Tibial nerve (tissue), 4 donors: Measurements from ENCODE around the gene MTCH2.

Experiments
- CTCF ChIP-seq, 5 experiments: fragments of 200-600 bp in 3 of 5; fragments of 450-650 bp in 2 of 5; sonication (generic) in 3 of 5; IDR thresholded peaks; one replicate each; pipeline ENCODE4 v1.5.1; 2016 to 2019; ENCODE audit warnings: antibody characterized with exemption in 5 of 5, mild to moderate bottlenecking in 3 of 5, moderate library complexity in 2 of 5
- EP300 ChIP-seq, 2 donors: sonication (generic); formaldehyde crosslinking; IDR thresholded peaks; one replicate each; pipeline ENCODE4 v1.6.1; 2017; ENCODE audit warnings: antibody characterized with exemption in 2 of 2, mild to moderate bottlenecking in 1 of 2
- POLR2A ChIP-seq, 2 donors: fragments of 450-650 bp; IDR thresholded peaks; one replicate each; pipeline ENCODE4 v1.6.1; 2017; ENCODE audit warnings: antibody characterized with exemption in 2 of 2, mild to moderate bottlenecking in 2 of 2, moderate library complexity in 2 of 2

GRCh38 chr11:47688111-47688510, 45.8 kb upstream of the MTCH2 start:
- TF ChIP-seq CTCF (IDR thresholded peaks at IDR 0.05) (no peak), POLR2A (IDR thresholded peaks at IDR 0.05) (no peak), EP300 (IDR thresholded peaks at IDR 0.05) (no peak)
